NCI-H526 (cell line): ENCODE results near the gene CD55.

Source experiments
- DNase-seq, 2 experiments: peaks; one replicate each; lab custom pipeline; 2025; lab: John Stamatoyannopoulos, UW

Gene CD55

GRCh38 chr1:207362962-207363860 is 41.7 kb downstream of the CD55 start:
- no peak for DNase-seq

- no peak for DNase-seq
Measured at GRCh38 chr1:207363871-207364270, 42.4 kb downstream of the CD55 start.

- no peak for DNase-seq
Measured at GRCh38 chr1:207364614-207365013, 43.1 kb downstream of the CD55 start.

- DNase-seq: no peak
Measured at GRCh38 chr1:207365063-207365462, 43.6 kb downstream of the CD55 start.

- DNase-seq: peak; percentile 57 to 68
Measured at GRCh38 chr1:207366022-207366421, 44.5 kb downstream of the CD55 start.

GRCh38 chr1:207388721-207389120 is 67.2 kb downstream of the CD55 start:
- no peak for DNase-seq

- DNase-seq: no peak
Measured at GRCh38 chr1:207389728-207390464, 68.4 kb downstream of the CD55 start.

GRCh38 chr1:207393610-207394009 is 72.1 kb downstream of the CD55 start:
- no peak for DNase-seq

GRCh38 chr1:207396168-207396746 is 74.8 kb downstream of the CD55 start:
- DNase-seq: peak; percentile 77 to 85

GRCh38 chr1:207397525-207397926 is 76.0 kb downstream of the CD55 start:
- DNase-seq: no peak

- DNase-seq: no peak
Measured at GRCh38 chr1:207398986-207399385, 77.5 kb downstream of the CD55 start.

- DNase-seq: no peak
Measured at GRCh38 chr1:207401578-207401977, 80.1 kb downstream of the CD55 start.

- peak in 1 of 2 experiments; percentile 12 for DNase-seq
Measured at GRCh38 chr1:207402744-207403143, 81.3 kb downstream of the CD55 start.

GRCh38 chr1:207404849-207405525 is 83.5 kb downstream of the CD55 start:
- peak; percentile 24 to 64 for DNase-seq

GRCh38 chr1:207405814-207406213 is 84.3 kb downstream of the CD55 start:
- no peak for DNase-seq

- no peak for DNase-seq
Measured at GRCh38 chr1:207407655-207408260, 86.3 kb downstream of the CD55 start.
